NCI-H526 (cell line): Measurements from ENCODE around the gene EFNA3.
A peak's percentile ranks its signal among the peaks of the same experiment; 100 is the strongest.

Experiments used
- DNase-seq, 2 experiments: peaks; one replicate each; lab custom pipeline; 2025; lab: John Stamatoyannopoulos, UW

The EFNA3 gene

GRCh38 chr1:155048449-155049334 lies 29.9 kb upstream of the EFNA3 start:
- no peak for DNase-seq

- no peak for DNase-seq
These were observed 28.7 kb upstream of the EFNA3 start for GRCh38 chr1:155049651-155050559.

- peak; percentile 87 to 98 for DNase-seq
These were observed 27.9 kb upstream of the EFNA3 start, which contains the start of gene ADAM15 for GRCh38 chr1:155050560-155051341. ADAM15 (plus strand) TSS chr1:155051316; CDS start chr1:155051387, 71 bp downstream.

- no peak for DNase-seq
These were observed 27.3 kb upstream of the EFNA3 start for GRCh38 chr1:155051342-155051776.

GRCh38 chr1:155051777-155052398 lies 26.7 kb upstream of the EFNA3 start:
- peak in 1 of 2 experiments; percentile 84 for DNase-seq

- DNase-seq = peak; percentile 54 to 86
These were observed 25.9 kb upstream of the EFNA3 start for GRCh38 chr1:155052439-155053395.

GRCh38 chr1:155053531-155054105 lies 25.0 kb upstream of the EFNA3 start:
- DNase-seq = no peak

- DNase-seq = no peak
These were observed 21.5 kb upstream of the EFNA3 start for GRCh38 chr1:155057104-155057503.

GRCh38 chr1:155057788-155058211 lies 20.8 kb upstream of the EFNA3 start:
- no peak for DNase-seq

- peak in 1 of 2 experiments; percentile 58 for DNase-seq
These were observed 17.9 kb upstream of the EFNA3 start for GRCh38 chr1:155060736-155061135.

GRCh38 chr1:155061381-155062150 lies 17.1 kb upstream of the EFNA3 start:
- peak; percentile 98 to 100 for DNase-seq

- DNase-seq = peak in 1 of 2 experiments; percentile 88
These were observed 16.4 kb upstream of the EFNA3 start for GRCh38 chr1:155062151-155062686.

- peak; percentile 97 to 99 for DNase-seq
These were observed 15.8 kb upstream of the EFNA3 start for GRCh38 chr1:155062702-155063411.

- peak; percentile 92 to 99 for DNase-seq
These were observed 15.0 kb upstream of the EFNA3 start, which contains the start of gene EFNA4 for GRCh38 chr1:155063550-155064110. EFNA4 (plus strand) TSS chr1:155063740; CDS start chr1:155063824, 84 bp downstream.

GRCh38 chr1:155064111-155064831 lies 14.4 kb upstream of the EFNA3 start:
- peak; percentile 77 to 96 for DNase-seq

GRCh38 chr1:155064832-155065429 lies 13.7 kb upstream of the EFNA3 start:
- no peak for DNase-seq
